HepG2 (cell line): ENCODE measurements around the gene DQX1. TPM values are rescaled to one million over a fixed set of nuclear protein-coding genes. Genes with fewer than 3 reads are reported as not detected.

Experiments
- ATF7 ChIP-seq, 2 experiments: fragments of 450-650 bp in 1 of 2; sonication (generic) in 1 of 2; formaldehyde crosslinking in 1 of 2; IDR thresholded peaks; 2 replicates each; pipeline versions ENCODE4 v1.4.0 to v1.6.1; 2016 to 2020; ENCODE audit warnings: antibody characterized with exemption in 1 of 2, mild to moderate bottlenecking in 1 of 2, missing genetic modification reagents in 1 of 2
- BCL6 ChIP-seq: IDR thresholded peaks from 2 replicates; pipeline ENCODE4 v1.6.1; 2016; ENCODE audit warnings: missing genetic modification reagents, missing compliant biosample characterization
- EZH2 ChIP-seq: conservative IDR thresholded peaks from 2 replicates; pipeline ENCODE4 v1.6.1; 2012; ENCODE audit warnings: mild to moderate bottlenecking, low read depth, low read length, moderate library complexity
- FOXO4 ChIP-seq: sonication (generic); formaldehyde crosslinking; conservative IDR thresholded peaks from 2 replicates; pipeline ENCODE4 v1.8.1; 2023; ENCODE audit warnings: missing genetic modification reagents
- HES4 ChIP-seq: sonication (generic); formaldehyde crosslinking; IDR thresholded peaks from 2 replicates; pipeline ENCODE4 v1.9.0; 2021; ENCODE audit warnings: mild to moderate bottlenecking, missing genetic modification reagents, borderline replicate concordance
- HIVEP1 ChIP-seq: sonication (generic); formaldehyde crosslinking; IDR thresholded peaks from 2 replicates; pipeline ENCODE4 v1.4.0; 2020; ENCODE audit warnings: mild to moderate bottlenecking, missing genetic modification reagents
- MTA1 ChIP-seq: sonication (generic); formaldehyde crosslinking; IDR thresholded peaks from 2 replicates; pipeline ENCODE4 v1.4.0; 2020; ENCODE audit warnings: missing genetic modification reagents, mild to moderate bottlenecking, borderline replicate concordance
- MTF2 ChIP-seq: sonication (generic); formaldehyde crosslinking; IDR thresholded peaks from 2 replicates; pipeline ENCODE4 v1.5.0; 2020; ENCODE audit warnings: missing genetic modification reagents, borderline replicate concordance
- NAIF1 ChIP-seq: sonication (generic); formaldehyde crosslinking; IDR thresholded peaks from 2 replicates; pipeline ENCODE4 v1.5.0; 2020; ENCODE audit warnings: mild to moderate bottlenecking, missing genetic modification reagents, borderline replicate concordance
- NFRKB ChIP-seq: fragments of 450-650 bp; IDR thresholded peaks from 2 replicates; pipeline ENCODE4 v1.6.1; 2017
- NR2C2 ChIP-seq: sonication (generic); formaldehyde crosslinking; IDR thresholded peaks from 2 replicates; pipeline ENCODE4 v1.4.0; 2020; ENCODE audit warnings: missing genetic modification reagents, mild to moderate bottlenecking, moderate library complexity, borderline replicate concordance
- NR2F2 ChIP-seq: IDR thresholded peaks from 2 replicates; pipeline ENCODE4 v1.6.1; 2012; ENCODE audit warnings: low read depth, inconsistent platforms, borderline replicate concordance
- PAX8 ChIP-seq: sonication (generic); formaldehyde crosslinking; IDR thresholded peaks from 2 replicates; pipeline ENCODE4 v1.8.0; 2022; ENCODE audit warnings: mild to moderate bottlenecking, missing genetic modification reagents, borderline replicate concordance
- POGZ ChIP-seq: sonication (generic); formaldehyde crosslinking; IDR thresholded peaks from 2 replicates; pipeline ENCODE4 v1.4.0; 2020; ENCODE audit warnings: mild to moderate bottlenecking, missing genetic modification reagents
- SP4 ChIP-seq: sonication (generic); formaldehyde crosslinking; IDR thresholded peaks from 2 replicates; pipeline ENCODE4 v1.8.1; 2023; ENCODE audit warnings: mild to moderate bottlenecking, missing genetic modification reagents
- TEF ChIP-seq: sonication (generic); formaldehyde crosslinking; IDR thresholded peaks from 2 replicates; pipeline ENCODE4 v1.5.0; 2020; ENCODE audit warnings: missing genetic modification reagents
- TP53 ChIP-seq: sonication (generic); formaldehyde crosslinking; conservative IDR thresholded peaks from 2 replicates; pipeline ENCODE4 v1.4.0; 2020; ENCODE audit warnings: missing genetic modification reagents
- ZNF235 ChIP-seq: sonication (generic); formaldehyde crosslinking; IDR thresholded peaks from 2 replicates; pipeline ENCODE4 v1.8.1; 2023; ENCODE audit warnings: mild to moderate bottlenecking, missing genetic modification reagents, borderline replicate concordance
- ZNF329 ChIP-seq: sonication (generic); formaldehyde crosslinking; IDR thresholded peaks from 2 replicates; pipeline ENCODE4 v1.9.0; 2021; ENCODE audit warnings: low read depth, mild to moderate bottlenecking, missing genetic modification reagents
- ZNF510 ChIP-seq: sonication (generic); formaldehyde crosslinking; IDR thresholded peaks from 2 replicates; pipeline ENCODE4 v1.4.0; 2020; ENCODE audit warnings: low read depth, mild to moderate bottlenecking, missing genetic modification reagents
- ZNF605 ChIP-seq: sonication (generic); formaldehyde crosslinking; IDR thresholded peaks from 2 replicates; pipeline ENCODE4 v1.8.0; 2022; ENCODE audit warnings: mild to moderate bottlenecking, missing genetic modification reagents
- polyA plus RNA-seq, 8 experiments: library from polyadenylated mRNA; depleted of rRNA in 3 of 8; stranded (reverse) in 7 of 8; unstranded in 1 of 8; fragments of >200 nt; fragmentation: Illumina TruSeq in 4 of 8; extraction: Trizol in 4 of 8; gene quantifications; 2 replicates each; pipeline versions ENCODE4 v1.2.1 to v1.2.3, GENCODE V29; 2011 to 2016; ENCODE audit warnings: low read depth in 4 of 8, missing spikeins in 1 of 8, mixed read lengths in 1 of 8; ENCODE audit not compliant: insufficient read depth in 1 of 8
- total RNA-seq, 5 experiments: library from RNA; depleted of rRNA; stranded (reverse); fragments of >200 nt; fragmentation: Illumina TruSeq; extraction: Trizol; gene quantifications; 2 replicates each; pipeline ENCODE4 v1.2.3, GENCODE V29; 2016; ENCODE audit warnings: low read depth in 1 of 5
- TF ChIP-seq, protein P1 (sequence below): sonication (generic); formaldehyde crosslinking; IDR thresholded peaks from 2 replicates; pipeline ENCODE4 v1.5.0; 2020; ENCODE audit warnings: mild to moderate bottlenecking, missing genetic modification reagents
- TF ChIP-seq, protein P2 (sequence below): sonication (generic); formaldehyde crosslinking; IDR thresholded peaks from 2 replicates; pipeline ENCODE4 v1.4.0; 2020; ENCODE audit warnings: missing genetic modification reagents

DQX1 gene
- total and polyA plus RNA-seq, 2 of the 13 experiments (the other 11 are each of a cell fraction or from before 2014, with no cell fraction given) = 27.6 to 89.8 TPM

DNA sequence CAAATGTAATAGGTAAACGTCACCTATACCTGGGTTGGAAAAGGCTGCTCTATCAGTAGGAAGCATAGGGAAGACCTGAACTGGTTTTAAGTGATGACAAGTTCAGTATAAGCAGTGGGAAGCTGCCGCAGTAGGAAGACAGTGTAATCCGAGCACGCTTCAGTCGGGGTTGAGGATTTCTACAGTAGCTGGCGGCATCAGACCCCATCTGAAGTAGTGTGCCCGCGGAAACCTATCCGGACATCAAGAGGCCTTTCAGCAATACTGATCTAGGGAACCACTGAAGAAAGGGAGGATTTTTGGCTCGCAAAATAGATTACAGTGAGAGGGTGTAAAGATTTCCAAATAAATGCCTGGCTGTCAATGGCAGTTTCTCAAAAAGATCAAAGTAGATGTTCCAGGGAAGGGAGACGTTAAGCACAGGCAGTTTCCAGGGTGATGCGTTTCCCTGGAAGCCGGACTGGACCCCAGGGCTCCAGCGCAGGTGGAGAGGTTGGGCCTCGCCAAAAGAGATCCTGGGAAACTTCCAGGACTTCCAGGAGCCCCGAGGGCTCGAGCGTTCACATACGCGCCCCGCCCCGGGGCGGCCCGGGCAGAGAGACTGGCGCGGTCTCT, 22.4 kb upstream of the DQX1 start (continued):
- 0 out of 2 replicates have a peak, but pooled peaks have one; percentile 31 for TF ChIP-seq EZH2
- TF ChIP-seq ZNF510 (CRISPR knock-in tag) = no peak
- no peak for TF ChIP-seq ATF7 (IDR thresholded peaks at IDR 0.05)
- no peak for TF ChIP-seq ATF7 (CRISPR knock-in tag; IDR thresholded peaks at IDR 0.05)
- TF ChIP-seq NAIF1 (CRISPR knock-in tag) = no peak
- TF ChIP-seq BCL6 (CRISPR knock-in tag) = 0 out of 2 replicates have a peak, but pooled peaks have one; percentile 15
- TF ChIP-seq TP53 = no peak
- TF ChIP-seq TEF (CRISPR knock-in tag) = no peak
- TF ChIP-seq MTF2 = 0 out of 2 replicates have a peak, but pooled peaks have one; percentile 86
- TF ChIP-seq, protein P1, sequence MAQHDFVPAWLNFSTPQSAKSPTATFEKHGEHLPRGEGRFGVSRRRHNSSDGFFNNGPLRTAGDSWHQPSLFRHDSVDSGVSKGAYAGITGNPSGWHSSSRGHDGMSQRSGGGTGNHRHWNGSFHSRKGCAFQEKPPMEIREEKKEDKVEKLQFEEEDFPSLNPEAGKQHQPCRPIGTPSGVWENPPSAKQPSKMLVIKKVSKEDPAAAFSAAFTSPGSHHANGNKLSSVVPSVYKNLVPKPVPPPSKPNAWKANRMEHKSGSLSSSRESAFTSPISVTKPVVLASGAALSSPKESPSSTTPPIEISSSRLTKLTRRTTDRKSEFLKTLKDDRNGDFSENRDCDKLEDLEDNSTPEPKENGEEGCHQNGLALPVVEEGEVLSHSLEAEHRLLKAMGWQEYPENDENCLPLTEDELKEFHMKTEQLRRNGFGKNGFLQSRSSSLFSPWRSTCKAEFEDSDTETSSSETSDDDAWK (CRISPR knock-in tag) = no peak
- TF ChIP-seq ZNF605 (CRISPR knock-in tag) = peak; percentile 35; the same call in 1 of the 2 replicates
- TF ChIP-seq HIVEP1 (CRISPR knock-in tag) = 0 out of 2 replicates have a peak, but pooled peaks have one; percentile 41
- no peak for TF ChIP-seq PAX8 (CRISPR knock-in tag)
- 0 out of 2 replicates have a peak, but pooled peaks have one; percentile 84 for TF ChIP-seq FOXO4 (CRISPR knock-in tag)
- TF ChIP-seq MTA1 (CRISPR knock-in tag) = no peak
- TF ChIP-seq NR2F2 = no peak
- TF ChIP-seq SP4 (CRISPR knock-in tag) = 0 out of 2 replicates have a peak, but pooled peaks have one; percentile 61
- 0 out of 2 replicates have a peak, but pooled peaks have one; percentile 55 for TF ChIP-seq ZNF235 (CRISPR knock-in tag)
- no peak for TF ChIP-seq NR2C2
- TF ChIP-seq HES4 (CRISPR knock-in tag) = no peak
- TF ChIP-seq, protein P2, sequence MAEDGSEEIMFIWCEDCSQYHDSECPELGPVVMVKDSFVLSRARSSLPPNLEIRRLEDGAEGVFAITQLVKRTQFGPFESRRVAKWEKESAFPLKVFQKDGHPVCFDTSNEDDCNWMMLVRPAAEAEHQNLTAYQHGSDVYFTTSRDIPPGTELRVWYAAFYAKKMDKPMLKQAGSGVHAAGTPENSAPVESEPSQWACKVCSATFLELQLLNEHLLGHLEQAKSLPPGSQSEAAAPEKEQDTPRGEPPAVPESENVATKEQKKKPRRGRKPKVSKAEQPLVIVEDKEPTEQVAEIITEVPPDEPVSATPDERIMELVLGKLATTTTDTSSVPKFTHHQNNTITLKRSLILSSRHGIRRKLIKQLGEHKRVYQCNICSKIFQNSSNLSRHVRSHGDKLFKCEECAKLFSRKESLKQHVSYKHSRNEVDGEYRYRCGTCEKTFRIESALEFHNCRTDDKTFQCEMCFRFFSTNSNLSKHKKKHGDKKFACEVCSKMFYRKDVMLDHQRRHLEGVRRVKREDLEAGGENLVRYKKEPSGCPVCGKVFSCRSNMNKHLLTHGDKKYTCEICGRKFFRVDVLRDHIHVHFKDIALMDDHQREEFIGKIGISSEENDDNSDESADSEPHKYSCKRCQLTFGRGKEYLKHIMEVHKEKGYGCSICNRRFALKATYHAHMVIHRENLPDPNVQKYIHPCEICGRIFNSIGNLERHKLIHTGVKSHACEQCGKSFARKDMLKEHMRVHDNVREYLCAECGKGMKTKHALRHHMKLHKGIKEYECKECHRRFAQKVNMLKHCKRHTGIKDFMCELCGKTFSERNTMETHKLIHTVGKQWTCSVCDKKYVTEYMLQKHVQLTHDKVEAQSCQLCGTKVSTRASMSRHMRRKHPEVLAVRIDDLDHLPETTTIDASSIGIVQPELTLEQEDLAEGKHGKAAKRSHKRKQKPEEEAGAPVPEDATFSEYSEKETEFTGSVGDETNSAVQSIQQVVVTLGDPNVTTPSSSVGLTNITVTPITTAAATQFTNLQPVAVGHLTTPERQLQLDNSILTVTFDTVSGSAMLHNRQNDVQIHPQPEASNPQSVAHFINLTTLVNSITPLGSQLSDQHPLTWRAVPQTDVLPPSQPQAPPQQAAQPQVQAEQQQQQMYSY (CRISPR knock-in tag) = peak; percentile 72; the same call in 1 of the 2 replicates
- no peak for TF ChIP-seq NFRKB
- peak; percentile 31; the same call in 1 of the 2 replicates for TF ChIP-seq POGZ (CRISPR knock-in tag)
- TF ChIP-seq ZNF329 (CRISPR knock-in tag) = 0 out of 2 replicates have a peak, but pooled peaks have one; percentile 37
